ENCODE measurements around the gene ANO8. TPM values are rescaled to one million over a fixed set of nuclear protein-coding genes. Genes with fewer than 3 reads are reported as not detected.

ANO8 gene
- total and polyA plus RNA-seq, 7 donors: 1.5 to 14.3 (median 11.9) TPM

- Histone ChIP-seq H3K4me3 (no peak overlapping the region), H3K9me3 (no peaks in the 10 kb centered on the region), H3K27ac (no peak overlapping the region), H3K4me1 (no peaks in the 10 kb centered on the region), H3K36me3 (ENCODE audit: insufficient read depth in 1 of 2, low read depth in 1 of 2) (peaks cover 3 to 60% of the 10 kb centered on the region in 2 donors), H3K27me3 (ENCODE audit: insufficient read depth in 3 of 3, low read length in 2 of 3) (no peaks in the 10 kb centered on the region)
- intact Hi-C loops (cut with DNase I): no loop called here
- 96 to 98% (median 97%) methylated on average over 20 of the region's 20 CpGs for WGBS, 3 donors
- no peak for ATAC-seq
- no peak for DNase-seq
- TF ChIP-seq CTCF (IDR thresholded peaks at IDR 0.05): no peak
These were observed 9.5 kb downstream of the ANO8 start for GRCh38 chr19:17325133-17325532.

- H3K36me3 ChIP-seq (ENCODE audit: insufficient read depth in 1 of 2, low read depth in 1 of 2): peaks cover 3 to 59% of the 10 kb centered on the region in 2 donors
- intact Hi-C loops (cut with DNase I): no loop called here
- DNase-seq: no peak
- no peak for TF ChIP-seq CTCF (IDR thresholded peaks at IDR 0.05)
- H3K4me1 ChIP-seq: no peaks in the 10 kb centered on the region
- H3K27me3 ChIP-seq (ENCODE audit: insufficient read depth in 3 of 3, low read length in 2 of 3): no peaks in the 10 kb centered on the region
- no peaks in the 10 kb centered on the region for H3K9me3 ChIP-seq
- H3K4me3 ChIP-seq: no peak overlapping the region
- ATAC-seq: no peak
- 87 to 91% (median 88%) methylated on average over 27 to 28 of the region's 28 CpGs for WGBS, 3 donors
- no peak overlapping the region for H3K27ac ChIP-seq
These were observed 10.1 kb downstream of the ANO8 start for GRCh38 chr19:17324357-17325114.

- Histone ChIP-seq H3K4me1 (no peaks in the 10 kb centered on the region), H3K36me3 (ENCODE audit: insufficient read depth in 1 of 2, low read depth in 1 of 2) (peaks cover 3 to 59% of the 10 kb centered on the region in 2 donors), H3K27ac (no peak overlapping the region), H3K4me3 (no peak overlapping the region), H3K9me3 (no peaks in the 10 kb centered on the region), H3K27me3 (ENCODE audit: insufficient read depth in 3 of 3, low read length in 2 of 3) (no peaks in the 10 kb centered on the region)
- ATAC-seq: no peak
- 25 to 45% (median 41%) methylated on average over 7 of the region's 7 CpGs for WGBS, 3 donors
- intact Hi-C loops (cut with DNase I): no loop called here
- no peak for DNase-seq
- no peak for TF ChIP-seq CTCF (IDR thresholded peaks at IDR 0.05)
These were observed 10.7 kb downstream of the ANO8 start for GRCh38 chr19:17323964-17324332.

GRCh38 chr19:17323300-17323963 lies 11.2 kb downstream of the ANO8 start:
- ATAC-seq: no peak
- DNase-seq: no peak
- TF ChIP-seq CTCF (IDR thresholded peaks at IDR 0.05): no peak
- no peaks in the 10 kb centered on the region for H3K27me3 ChIP-seq (ENCODE audit: insufficient read depth in 3 of 3, low read length in 2 of 3)
- H3K36me3 ChIP-seq (ENCODE audit: insufficient read depth in 1 of 2, low read depth in 1 of 2): peaks cover 3 to 60% of the 10 kb centered on the region in 2 donors
- H3K4me1 ChIP-seq: no peaks in the 10 kb centered on the region
- H3K9me3 ChIP-seq: no peaks in the 10 kb centered on the region
- 37 to 55% (median 54%) methylated on average over 22 to 52 of the region's 56 CpGs for WGBS, 3 donors
- intact Hi-C loops (cut with DNase I): no loop called here
- no peak overlapping the region for H3K4me3 ChIP-seq
- no peak overlapping the region for H3K27ac ChIP-seq

Data from psoas muscle (tissue), 8 donors.